ENCODE measurements around the gene ZFP90.

DNA sequence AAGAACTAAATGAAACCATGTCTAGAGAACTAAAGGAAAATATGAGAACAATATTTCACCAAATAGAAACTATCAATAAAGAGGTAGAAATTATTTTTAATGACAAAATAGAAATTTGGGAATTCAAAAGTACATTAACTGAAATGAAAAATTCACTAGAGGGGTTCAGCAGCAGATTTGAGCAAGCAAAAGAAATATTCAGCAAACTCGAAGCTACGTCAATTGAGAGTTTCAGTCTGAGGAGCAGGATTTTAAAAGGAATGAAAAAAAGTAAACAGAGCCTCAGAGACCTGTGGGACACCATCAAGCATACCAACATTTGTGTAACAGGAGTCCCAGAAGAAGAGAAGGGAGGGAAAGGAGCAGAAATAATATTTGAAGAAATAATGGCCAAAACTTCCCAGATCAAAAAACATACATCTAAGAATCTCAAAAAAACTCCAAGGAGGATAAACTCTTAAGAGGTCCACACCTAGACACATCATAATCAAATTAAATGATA is 38.3 kb downstream of the ZFP90 start:
- TF ChIP-seq TAF1 (IDR thresholded peaks at IDR 0.05; ENCODE audit: low read depth) (no peak), NFIC (IDR thresholded peaks at IDR 0.05) (no peak), RAD21 (IDR thresholded peaks at IDR 0.05; ENCODE audit: low read depth) (no peak), ZBTB7A (IDR thresholded peaks at IDR 0.05; ENCODE audit: low read depth) (no peak), FOXM1 (IDR thresholded peaks at IDR 0.05; ENCODE audit: borderline replicate concordance, low read depth) (no peak), EP300 (IDR thresholded peaks at IDR 0.05; ENCODE audit: borderline replicate concordance) (no peak), EGR1 (IDR thresholded peaks at IDR 0.05) (no peak), REST (IDR thresholded peaks at IDR 0.05; ENCODE audit: low read depth) (no peak), USF1 (IDR thresholded peaks at IDR 0.05) (no peak), TEAD4 (IDR thresholded peaks at IDR 0.05) (no peak), CREB1 (IDR thresholded peaks at IDR 0.05; ENCODE audit: low read depth) (no peak), YY1 (IDR thresholded peaks at IDR 0.05; ENCODE audit: low read depth) (no peak), CEBPB (IDR thresholded peaks at IDR 0.05) (no peak)
- TF ChIP-seq, protein P1, sequence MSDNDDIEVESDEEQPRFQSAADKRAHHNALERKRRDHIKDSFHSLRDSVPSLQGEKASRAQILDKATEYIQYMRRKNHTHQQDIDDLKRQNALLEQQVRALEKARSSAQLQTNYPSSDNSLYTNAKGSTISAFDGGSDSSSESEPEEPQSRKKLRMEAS (IDR thresholded peaks at IDR 0.05): no peak

Data from Ishikawa (cell line).